ENCODE measurements around the gene MAGI2.
"Not testable (repeated sequence)": the region's sequence is repeated elsewhere in the genome, so short reads cannot be mapped to it uniquely, and the experiment has no call there.

MAGI2 gene

DNA sequence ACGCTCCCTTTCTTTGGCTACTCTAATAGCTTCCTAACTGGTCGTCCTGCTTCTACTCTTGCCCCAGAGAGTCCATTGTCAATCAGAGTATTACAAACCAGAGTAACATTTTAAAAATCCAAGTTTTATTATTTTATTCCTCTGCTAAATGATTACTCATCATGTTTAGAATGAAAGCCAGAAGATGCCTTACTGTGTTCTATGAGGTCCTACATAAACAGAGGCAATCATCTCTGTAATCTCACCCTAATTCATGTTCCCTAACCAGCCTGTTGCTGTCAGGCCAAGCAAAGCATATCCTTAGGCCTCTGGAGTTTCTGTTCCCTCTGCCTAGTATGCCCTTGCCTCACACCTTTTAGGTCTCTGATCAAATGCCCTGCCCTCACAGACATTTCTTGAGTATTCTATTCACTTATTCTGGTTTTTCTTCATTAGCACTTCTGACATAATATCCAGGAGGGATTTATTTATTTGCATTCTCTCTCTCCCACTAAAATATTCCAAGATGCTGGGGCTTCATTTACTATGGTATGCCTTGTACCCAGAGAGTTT, 1157.3 kb downstream of the MAGI2 start:
- no peak for DNase-seq (ENCODE audit: low spot score)

- DNase-seq (ENCODE audit: low spot score) = not testable (repeated sequence)
Measured at GRCh38 chr7:78289471-78289870, 1164.0 kb downstream of the MAGI2 start.

DNA sequence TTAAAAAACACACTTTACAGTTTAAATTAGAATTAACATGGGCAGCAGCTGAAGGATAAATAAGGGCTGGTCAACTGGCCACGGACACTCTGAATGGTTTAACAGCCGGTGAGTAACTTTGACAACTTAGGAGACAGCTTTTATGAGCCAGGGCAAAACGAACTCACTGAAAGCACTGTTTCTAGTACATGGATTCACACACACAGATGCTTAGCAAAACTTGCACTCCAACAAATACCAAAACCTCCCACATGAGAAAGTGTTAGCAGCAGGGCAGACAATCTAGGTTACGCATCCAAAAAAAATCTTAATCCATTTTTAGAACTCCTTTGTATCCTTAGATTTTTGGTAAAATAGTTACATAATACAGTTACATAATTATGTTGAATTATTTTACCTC, 1168.5 kb downstream of the MAGI2 start:
- DNase-seq (ENCODE audit: low spot score) = peak; percentile 31

- no peak for DNase-seq (ENCODE audit: low spot score)
Measured at GRCh38 chr7:78280276-78280675, 1173.2 kb downstream of the MAGI2 start.

- DNase-seq (ENCODE audit: low spot score) = no peak
Measured at GRCh38 chr7:78279457-78279856, 1174.0 kb downstream of the MAGI2 start.

DNA sequence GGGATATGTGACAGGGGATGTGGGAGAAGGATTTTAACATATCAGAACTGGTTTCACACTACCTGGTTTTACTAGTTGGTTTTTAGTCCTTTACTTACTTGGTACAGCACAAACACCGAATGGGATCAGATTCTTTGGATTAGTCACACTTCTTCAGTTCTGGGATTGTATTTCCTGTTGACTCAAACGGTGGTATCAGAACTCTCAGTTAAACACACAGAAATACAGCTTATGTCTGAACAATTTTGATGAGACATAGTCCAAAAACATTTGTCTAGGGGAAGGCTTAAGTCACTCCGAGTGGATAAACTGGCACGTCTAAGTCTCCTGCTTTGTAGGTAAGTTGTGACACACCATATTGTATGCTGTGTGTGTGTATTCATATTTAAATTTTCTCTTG, 1174.4 kb downstream of the MAGI2 start:
- peak; percentile 62 for DNase-seq (ENCODE audit: low spot score)

- no peak for DNase-seq (ENCODE audit: low spot score)
Measured at GRCh38 chr7:78267141-78267540, 1186.3 kb downstream of the MAGI2 start.

- DNase-seq (ENCODE audit: low spot score) = no peak
Measured at GRCh38 chr7:78265486-78265885, 1188.0 kb downstream of the MAGI2 start.

GRCh38 chr7:78265071-78265470, 1188.4 kb downstream of the MAGI2 start:
- no peak for DNase-seq (ENCODE audit: low spot score)

DNA sequence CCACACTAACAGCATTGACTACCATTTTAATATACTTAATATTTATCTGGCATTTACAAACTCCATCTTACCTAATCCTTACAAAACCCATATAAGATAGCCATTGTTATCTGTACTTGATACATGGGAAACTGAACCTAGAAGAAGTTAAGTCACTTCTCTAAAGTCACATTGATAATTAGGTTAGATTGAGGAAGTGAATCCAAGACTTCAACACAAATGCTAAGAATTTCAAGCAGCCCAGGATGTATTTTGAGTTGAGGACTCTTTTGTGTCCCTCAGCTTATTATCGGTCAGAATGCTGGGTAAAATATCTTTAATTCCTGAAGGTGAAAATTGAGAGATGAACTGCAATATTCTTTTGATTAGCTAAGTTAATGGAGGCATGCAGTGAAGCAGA, 1189.4 kb downstream of the MAGI2 start:
- no peak for DNase-seq (ENCODE audit: low spot score)

DNA sequence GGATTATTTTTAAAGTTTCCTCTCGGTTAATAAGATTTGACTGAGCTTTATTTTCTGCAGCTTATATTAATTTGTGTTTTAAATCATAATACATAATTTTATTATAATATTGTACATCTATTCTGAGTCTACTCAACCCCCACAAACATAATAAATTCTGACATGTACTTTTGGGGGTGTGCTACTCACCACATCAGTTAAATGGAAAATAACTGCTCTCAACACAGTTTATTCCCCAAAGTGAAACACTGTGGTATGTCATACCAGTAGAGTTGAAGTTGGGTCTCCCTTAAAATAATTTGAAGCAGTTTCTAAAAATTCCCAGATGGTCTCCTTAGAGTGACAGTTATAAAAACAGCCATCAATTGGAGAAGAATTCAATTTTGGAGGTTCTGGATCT, 1191.7 kb downstream of the MAGI2 start:
- no peak for DNase-seq (ENCODE audit: low spot score)

- no peak for DNase-seq (ENCODE audit: low spot score)
Measured at GRCh38 chr7:78261302-78261701, 1192.2 kb downstream of the MAGI2 start.

- peak; percentile 53 for DNase-seq (ENCODE audit: low spot score)
Measured at GRCh38 chr7:78260826-78261225, 1192.6 kb downstream of the MAGI2 start.

GRCh38 chr7:78254726-78255055, 1198.8 kb downstream of the MAGI2 start:
- DNase-seq (ENCODE audit: low spot score) = no peak

DNA sequence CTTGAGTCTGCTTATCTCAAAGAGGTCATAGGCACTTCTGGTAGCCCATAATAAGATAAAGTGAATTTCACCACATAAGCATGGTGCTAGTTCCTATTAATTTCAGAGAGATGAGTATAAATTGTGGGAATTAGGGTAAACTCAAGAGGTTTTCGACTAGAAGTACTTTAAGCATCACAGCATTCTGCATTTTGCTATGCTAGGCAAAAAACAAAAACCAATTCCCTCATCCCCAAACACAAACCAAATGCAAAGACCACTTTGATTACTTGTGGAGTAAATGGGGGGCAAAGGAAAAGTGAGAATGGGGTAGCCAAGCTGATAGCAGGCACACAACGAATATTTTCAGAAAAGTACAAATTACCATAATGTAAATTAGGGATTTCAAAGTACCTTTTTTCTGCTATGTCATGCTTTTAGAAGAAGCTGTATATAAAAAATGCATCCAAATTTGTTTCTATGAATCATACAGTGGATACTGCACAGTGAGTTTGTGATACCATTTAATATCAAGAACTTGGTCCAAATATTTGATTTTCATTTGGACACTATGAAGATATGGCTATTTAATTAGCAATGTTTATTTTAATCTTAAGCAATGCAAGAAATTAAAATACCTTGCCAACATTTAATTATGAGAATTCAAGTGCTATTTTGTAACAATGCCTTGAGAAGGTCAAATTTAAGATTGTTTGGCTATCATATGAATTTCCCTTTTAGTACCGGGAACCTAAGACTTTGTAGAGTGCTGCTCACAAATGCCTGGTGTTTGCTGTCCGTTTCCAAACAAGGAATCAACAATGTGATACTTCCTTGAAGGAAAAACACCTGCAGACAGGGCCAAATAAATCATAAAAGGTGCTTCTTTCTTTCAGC, 1199.4 kb downstream of the MAGI2 start:
- no peak for DNase-seq (ENCODE audit: low spot score)

- DNase-seq (ENCODE audit: low spot score) = no peak
Measured at GRCh38 chr7:78248867-78249266, 1204.6 kb downstream of the MAGI2 start.

- no peak for DNase-seq (ENCODE audit: low spot score)
Measured at GRCh38 chr7:78247910-78248689, 1205.4 kb downstream of the MAGI2 start.

DNA sequence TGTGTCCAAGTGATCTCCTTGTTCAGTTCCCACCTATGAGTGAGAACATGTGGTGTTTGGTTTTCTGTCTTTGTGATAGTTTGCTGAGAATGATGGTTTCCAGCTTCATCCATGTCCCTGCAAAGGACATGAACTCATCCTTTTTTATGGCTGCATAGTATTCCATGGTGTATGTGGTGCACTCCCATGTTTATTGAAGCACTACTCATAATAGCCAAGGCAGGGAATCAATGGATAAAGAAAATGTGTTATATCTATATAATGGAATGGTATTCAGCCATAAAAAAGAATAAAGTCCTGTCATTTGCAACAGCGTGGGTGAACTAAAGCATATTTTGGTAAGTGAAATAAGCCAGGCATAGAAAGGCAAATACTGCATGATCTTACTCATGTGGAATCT, 1213.3 kb downstream of the MAGI2 start:
- not testable (repeated sequence) for DNase-seq (ENCODE audit: low spot score)

DNA sequence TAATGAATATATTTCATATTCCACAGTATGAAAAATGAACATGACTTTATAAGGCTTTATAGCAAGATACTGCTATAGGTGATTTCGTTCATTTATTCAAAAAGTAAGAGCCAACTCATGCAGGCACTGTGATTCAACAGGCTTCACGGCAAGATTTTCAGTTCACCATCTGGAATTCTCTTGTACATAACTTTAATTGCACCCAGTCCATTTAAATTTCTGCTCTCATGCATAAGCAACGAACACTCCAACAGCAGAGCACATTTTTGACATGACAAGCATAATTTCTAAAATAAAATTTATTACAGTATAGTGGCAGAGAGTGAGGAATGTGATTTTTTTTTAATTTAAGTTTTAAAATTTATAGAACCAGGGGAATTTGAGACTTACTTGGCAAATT, 1218.8 kb downstream of the MAGI2 start:
- no peak for DNase-seq (ENCODE audit: low spot score)

- peak; percentile 47 for DNase-seq (ENCODE audit: low spot score)
Measured at GRCh38 chr7:78232806-78233205, 1220.7 kb downstream of the MAGI2 start.

DNA sequence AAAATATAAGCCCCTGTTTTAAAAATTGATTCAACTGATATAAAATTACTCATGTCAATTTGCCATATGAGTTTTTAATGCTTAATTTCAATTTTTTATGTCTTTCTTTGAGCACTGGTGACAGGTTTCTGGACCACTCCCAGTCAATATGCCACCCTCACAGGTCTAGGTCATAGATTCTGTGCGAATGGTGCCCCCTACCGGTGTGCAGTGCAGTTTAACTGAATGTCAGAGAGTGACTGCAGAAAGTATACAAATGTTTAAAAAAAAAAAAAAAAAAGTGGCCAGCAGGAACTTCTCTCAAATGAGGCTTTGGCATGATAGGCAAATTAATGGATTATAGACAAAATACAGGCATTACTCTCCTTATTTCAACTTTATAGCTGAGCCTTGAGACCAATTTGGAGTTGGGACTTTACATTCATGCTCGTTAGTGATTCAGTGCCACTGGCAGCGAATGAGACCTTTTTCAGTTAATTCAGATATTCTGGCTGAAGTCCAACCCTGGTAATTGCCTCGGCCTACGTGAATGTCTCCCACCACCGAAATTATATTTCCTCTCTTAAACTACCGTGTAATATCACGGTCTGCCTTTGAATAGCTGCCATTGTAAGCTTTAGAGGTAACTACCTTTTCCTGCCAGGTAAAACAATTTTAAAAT, 1227.3 kb downstream of the MAGI2 start:
- DNase-seq (ENCODE audit: low spot score) = peak; percentile 13

- DNase-seq (ENCODE audit: low spot score) = peak; percentile 30
Measured at GRCh38 chr7:78225534-78225933, 1227.9 kb downstream of the MAGI2 start.

- DNase-seq (ENCODE audit: low spot score) = peak; percentile 7
Measured at GRCh38 chr7:78224923-78225322, 1228.5 kb downstream of the MAGI2 start.

Data from GM03348 (cell line).